Kidney tubule cell (primary cell): ENCODE results near the gene MAGI3.
A peak's percentile ranks its signal among the peaks of the same experiment; 100 is the strongest.

Experiments used
- DNase-seq: peaks from one replicate; pipeline ENCODE4 v3.0.0-alpha.2; 2018; ENCODE audit warnings: low spot score

The MAGI3 gene

GRCh38 chr1:113389953-113390834 lies at the start of gene MAGI3:
TSS of gene MAGI3 (plus strand) at chr1:113390515. CDS start at chr1:113391034, 519 bp downstream.
- peak; percentile 98 for DNase-seq

DNA sequence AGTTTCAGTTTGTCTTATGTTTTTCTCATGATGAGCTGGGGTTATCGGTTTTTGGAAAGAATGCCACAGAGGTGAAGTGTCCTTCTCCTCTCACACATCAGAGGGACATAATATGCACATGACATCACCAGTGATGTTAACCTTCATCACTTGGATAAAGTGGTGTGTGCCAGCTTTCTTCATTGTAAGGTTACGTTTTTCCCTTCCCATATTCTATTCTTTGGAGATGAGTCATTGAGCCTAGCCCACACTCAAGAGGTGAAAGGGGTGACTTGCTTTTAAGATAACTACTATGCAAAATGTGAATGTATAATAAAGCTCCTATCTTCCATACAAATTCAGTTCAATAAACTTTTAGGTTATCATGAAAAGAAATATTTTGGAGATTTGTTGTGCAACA lies 36.7 kb upstream of the MAGI3 start:
- peak; percentile 2 for DNase-seq

GRCh38 chr1:113363935-113364334 lies 26.4 kb upstream of the MAGI3 start:
- no peak for DNase-seq

GRCh38 chr1:113369040-113369439 lies 21.3 kb upstream of the MAGI3 start:
- DNase-seq = no peak

DNA sequence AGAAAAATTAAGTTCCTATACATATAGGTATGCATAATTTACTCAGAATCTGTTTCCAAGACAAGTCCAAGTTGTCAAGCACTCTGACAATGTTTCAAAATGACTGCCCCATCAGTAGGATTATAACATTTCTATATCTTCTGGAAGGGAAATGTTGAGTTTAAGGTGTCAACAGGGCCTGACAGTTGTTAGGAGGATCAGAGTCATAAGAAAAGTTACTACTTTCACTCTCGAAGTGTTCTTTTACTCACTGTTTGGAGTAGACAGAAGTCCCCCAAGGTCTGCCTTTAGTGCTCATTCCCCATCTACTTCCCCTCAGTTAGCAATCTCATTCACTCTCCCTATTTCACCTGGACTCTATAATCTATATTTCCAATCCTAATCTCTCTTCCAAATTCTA lies 20.6 kb upstream of the MAGI3 start:
- no peak for DNase-seq

DNA sequence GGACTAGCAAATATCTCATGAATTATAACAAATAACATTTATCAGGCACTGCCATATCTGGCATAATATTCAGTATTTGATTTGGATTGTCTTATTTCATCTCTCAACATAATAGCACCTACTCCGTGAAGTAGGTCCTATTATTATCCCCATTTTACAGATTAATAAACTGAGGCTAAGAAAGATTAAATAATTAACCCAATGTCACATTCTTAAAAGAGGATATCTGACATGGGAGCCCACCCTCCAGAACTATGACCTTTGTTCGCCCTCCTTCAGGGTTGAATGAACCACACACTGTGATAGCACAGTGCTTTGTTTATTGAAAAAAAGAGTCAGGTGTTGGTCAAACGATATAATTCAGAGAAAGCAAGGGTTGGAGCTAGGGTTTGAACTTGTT lies 19.4 kb upstream of the MAGI3 start:
- no peak for DNase-seq

DNA sequence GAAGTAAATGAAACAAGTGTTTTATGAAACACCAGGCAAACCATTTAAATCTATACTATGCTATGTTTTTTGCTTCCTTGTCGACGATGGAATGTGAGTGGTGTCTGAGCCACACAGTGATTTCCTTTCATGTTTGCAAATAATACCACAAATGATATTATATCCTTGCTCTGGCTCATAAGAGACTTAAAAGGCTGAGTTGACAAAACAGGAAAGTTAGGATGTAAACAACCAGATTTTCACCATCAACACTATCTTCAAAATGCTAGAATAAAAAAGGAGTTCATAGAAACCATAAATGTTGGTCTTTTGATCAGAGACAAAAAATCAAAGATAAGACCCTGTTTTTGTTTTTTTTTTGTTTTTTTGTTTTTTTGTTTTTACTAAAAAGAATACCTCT lies 17.8 kb upstream of the MAGI3 start:
- DNase-seq = no peak

- DNase-seq = no peak
Measured at GRCh38 chr1:113373644-113374043, 16.7 kb upstream of the MAGI3 start.

- DNase-seq = peak; percentile 19
Measured at GRCh38 chr1:113375878-113376277, 14.4 kb upstream of the MAGI3 start.

DNA sequence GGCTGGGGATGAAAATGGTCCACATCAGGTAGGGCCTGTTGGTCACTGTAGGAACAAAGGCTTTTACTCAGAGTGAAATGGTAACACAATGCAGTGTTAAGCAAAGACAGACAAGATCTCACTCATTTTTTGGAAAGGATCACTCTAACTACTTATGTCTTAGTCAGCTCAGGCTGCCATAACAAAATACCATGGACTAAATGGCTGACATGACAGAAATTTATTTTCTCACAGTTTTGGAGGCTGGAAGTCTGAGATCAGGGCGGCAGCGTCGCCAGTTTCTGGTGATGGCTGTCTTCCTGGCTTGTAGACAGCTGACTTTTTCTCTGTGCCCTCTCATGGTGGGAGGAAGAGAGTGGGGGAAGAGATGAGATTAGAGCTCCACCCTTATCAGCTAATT lies 10.2 kb upstream of the MAGI3 start:
- DNase-seq = no peak

GRCh38 chr1:113388017-113388620 lies 2.2 kb upstream of the MAGI3 start:
- DNase-seq = no peak

DNA sequence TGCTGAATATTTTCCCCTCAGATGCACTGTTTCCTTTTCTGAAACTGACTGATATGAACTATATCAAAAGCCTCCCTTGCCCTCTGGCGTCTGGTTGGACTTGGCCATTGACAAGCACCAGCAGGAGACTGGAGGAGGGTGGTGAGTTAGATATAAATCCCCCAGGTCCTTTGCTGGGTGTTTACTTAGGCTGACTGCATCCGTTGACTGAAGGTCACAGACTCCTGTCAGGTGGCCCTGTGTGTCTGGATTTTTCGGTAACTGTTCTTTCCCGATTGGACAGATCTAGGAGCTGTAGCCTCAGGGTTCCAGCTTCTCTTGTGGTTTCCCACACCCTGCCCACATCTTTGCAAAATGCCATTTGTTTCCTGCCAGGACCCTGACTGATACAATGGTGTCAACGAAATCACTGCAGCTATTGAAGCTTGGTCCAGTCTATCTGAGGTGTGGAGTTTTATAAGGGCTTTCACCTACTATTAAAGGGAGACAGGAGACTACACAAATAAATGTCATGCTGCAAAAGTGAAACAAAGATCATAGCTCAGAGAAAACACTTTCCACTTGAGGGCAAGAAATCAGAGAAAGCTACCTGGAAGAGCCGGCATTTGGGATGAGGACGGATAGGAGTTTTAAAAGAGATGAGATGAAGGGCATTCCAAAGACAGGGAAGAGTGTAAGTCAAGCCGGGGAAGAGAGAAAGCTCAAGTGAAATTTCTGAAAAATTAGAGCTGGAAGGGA lies 1.5 kb upstream of the MAGI3 start:
- peak; percentile 60 for DNase-seq

- peak; percentile 4 for DNase-seq
Measured at GRCh38 chr1:113389359-113389952, 859 bp upstream of the MAGI3 start.

- DNase-seq = peak; percentile 60
Measured at GRCh38 chr1:113390871-113391648, 745 bp downstream of the MAGI3 start.

DNA sequence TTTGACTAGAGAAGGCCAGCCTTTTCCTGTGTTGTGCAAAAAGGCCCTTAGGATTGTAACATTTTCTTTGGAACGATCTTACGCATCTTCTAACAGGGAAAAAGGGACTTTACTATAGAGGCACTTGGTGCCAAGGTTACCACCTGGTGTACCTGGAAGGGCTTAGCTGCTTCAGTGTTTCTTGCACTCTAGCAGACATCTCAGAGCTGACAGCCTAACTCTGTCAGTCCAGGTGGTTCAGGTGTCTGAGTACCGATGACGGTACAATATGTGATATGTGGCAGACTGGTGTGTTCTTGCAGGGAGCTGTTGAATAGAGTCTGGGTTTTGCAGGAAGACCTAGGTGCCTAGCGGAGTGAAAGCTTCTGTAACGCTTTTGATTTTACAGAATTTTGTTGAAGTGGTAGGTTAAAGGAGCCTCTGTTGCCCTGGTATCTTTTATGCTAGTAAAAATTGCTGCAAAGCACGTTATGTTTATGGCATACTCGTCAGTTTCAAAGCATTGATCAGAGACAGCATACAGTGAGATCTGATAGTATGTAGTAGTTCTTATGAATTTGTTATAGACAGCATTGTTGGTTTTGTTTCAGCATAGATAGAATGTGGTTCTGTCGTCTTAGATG lies 1.4 kb downstream of the MAGI3 start:
- DNase-seq = peak; percentile 51

DNA sequence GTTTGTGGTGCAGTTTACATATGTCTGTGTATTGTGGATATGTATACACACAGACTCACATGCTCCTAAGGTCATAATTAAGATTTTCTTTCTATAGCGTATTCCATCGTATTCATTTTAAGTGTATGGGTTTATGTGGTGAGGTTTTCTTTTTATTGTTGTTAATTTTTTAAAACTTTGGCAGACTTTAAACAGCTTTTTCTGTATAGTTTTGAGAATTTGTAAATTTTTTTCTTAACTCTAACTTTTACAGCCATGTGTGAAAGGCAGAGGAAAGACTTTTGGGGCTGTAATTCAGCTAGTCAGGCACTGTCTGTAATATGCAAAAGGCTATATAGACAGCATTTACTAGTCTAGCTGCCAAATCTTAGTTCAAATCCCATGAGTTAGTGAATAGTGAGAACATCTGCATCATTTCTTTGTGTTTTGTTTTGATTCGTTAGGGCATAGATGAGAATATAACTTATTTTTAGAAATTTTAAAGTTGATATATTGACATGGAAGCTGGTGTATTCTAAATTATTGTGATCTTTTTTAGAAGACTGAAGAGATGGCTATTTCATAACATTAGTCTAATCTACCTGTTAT lies 2.3 kb downstream of the MAGI3 start:
- no peak for DNase-seq

- DNase-seq = no peak
Measured at GRCh38 chr1:113394043-113394862, 3.9 kb downstream of the MAGI3 start.

DNA sequence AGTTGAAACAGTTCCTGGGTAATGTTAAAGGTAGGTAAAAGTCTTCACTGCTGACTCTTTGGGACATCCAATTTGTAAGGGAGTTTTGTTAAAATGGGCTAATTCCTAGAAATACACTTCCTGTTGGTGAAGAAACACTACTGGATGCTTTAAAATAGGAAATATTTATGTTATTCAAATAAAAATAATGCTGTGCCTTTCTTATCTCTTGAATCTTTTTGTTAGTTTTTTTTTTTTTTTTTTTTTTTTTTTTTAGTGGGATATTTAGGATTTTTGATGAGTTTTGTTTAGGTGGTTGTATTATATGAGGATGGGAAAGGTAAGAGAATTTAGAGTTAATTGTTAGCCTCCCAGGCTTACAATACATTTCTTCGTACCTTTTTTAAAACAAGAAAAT lies 4.5 kb downstream of the MAGI3 start:
- DNase-seq = no peak

DNA sequence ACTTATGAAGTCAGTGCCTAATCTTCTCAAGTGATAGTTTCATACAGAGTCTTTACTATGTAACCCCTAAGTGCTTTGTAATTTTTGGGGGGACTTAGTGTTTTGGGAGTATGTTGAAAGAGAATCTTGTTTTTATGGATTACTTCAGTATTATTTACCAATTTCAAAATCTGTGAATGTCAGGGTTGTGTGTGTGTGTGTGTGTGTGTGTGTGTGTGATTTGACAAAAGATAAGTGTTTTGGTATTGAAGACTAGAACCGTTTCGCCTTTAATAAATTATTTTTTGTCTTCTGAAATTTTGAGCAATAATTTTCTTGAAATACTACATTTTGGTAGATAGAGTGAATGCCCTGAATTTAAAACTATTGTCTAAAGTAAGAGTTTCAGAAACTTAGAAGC lies 5.8 kb downstream of the MAGI3 start:
- no peak for DNase-seq

DNA sequence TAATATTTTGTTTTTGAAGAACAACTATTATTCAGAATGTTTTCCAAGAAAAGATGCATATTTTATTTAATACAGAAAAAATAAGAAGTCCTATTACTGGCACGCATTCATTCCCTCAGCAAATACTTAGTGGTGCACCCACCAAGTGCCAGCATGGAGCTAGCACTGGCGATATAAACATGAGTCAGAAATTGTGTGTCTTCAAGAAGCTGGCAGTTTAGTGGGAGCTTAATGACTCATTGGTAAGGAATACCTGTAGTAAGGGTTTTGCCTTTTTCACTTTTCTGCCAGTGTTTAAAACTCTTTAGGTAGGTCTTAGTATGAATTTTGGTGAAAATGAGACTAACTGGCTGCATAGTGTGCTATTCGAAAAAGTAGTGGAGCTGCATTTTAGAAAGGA lies 6.3 kb downstream of the MAGI3 start:
- DNase-seq = peak; percentile 84
